HG03066 (cell line): ENCODE measurements around the gene UBR4.

Source experiments
- ATAC-seq: cut with Tn5 transposase; IDR thresholded peaks from one replicate; pipeline ENCODE4 v1.9.1; 2021; ENCODE audit warnings: low read depth; ENCODE audit not compliant: unreplicated experiment

The UBR4 gene

GRCh38 chr1:19040010-19040680, 169.9 kb downstream of the UBR4 start:
- ATAC-seq: no peak

- ATAC-seq: no peak
Measured at GRCh38 chr1:19038732-19039131, 171.3 kb downstream of the UBR4 start.

GRCh38 chr1:19038096-19038495, 172.0 kb downstream of the UBR4 start:
- no peak for ATAC-seq

GRCh38 chr1:19037659-19038058, 172.4 kb downstream of the UBR4 start:
- ATAC-seq: no peak

GRCh38 chr1:19036813-19037605, 173.1 kb downstream of the UBR4 start:
- no peak for ATAC-seq

- ATAC-seq: no peak
Measured at GRCh38 chr1:19036041-19036812, 173.8 kb downstream of the UBR4 start.

GRCh38 chr1:19035377-19036040, 174.6 kb downstream of the UBR4 start:
- ATAC-seq: no peak

- ATAC-seq: no peak
Measured at GRCh38 chr1:19034721-19035120, 175.3 kb downstream of the UBR4 start.

GRCh38 chr1:19033926-19034680, 176.0 kb downstream of the UBR4 start:
- ATAC-seq: no peak

- ATAC-seq: no peak
Measured at GRCh38 chr1:19033515-19033839, 176.6 kb downstream of the UBR4 start.

- no peak for ATAC-seq
Measured at GRCh38 chr1:19032701-19033514, 177.2 kb downstream of the UBR4 start.

- no peak for ATAC-seq
Measured at GRCh38 chr1:19032413-19032695, 177.7 kb downstream of the UBR4 start.

GRCh38 chr1:19029191-19030085, 180.6 kb downstream of the UBR4 start:
- ATAC-seq: no peak

GRCh38 chr1:19028546-19029129, 181.4 kb downstream of the UBR4 start:
- ATAC-seq: no peak

- ATAC-seq: no peak
Measured at GRCh38 chr1:19028110-19028509, 182.0 kb downstream of the UBR4 start.
